ENCODE measurements around the gene RMND5B. TPM values are rescaled to one million over a fixed set of nuclear protein-coding genes. Genes with fewer than 3 reads are reported as not detected.

The RMND5B gene
- total and polyA plus RNA-seq, 4 donors = 13.4 to 24.8 (median 21.7) TPM

DNA sequence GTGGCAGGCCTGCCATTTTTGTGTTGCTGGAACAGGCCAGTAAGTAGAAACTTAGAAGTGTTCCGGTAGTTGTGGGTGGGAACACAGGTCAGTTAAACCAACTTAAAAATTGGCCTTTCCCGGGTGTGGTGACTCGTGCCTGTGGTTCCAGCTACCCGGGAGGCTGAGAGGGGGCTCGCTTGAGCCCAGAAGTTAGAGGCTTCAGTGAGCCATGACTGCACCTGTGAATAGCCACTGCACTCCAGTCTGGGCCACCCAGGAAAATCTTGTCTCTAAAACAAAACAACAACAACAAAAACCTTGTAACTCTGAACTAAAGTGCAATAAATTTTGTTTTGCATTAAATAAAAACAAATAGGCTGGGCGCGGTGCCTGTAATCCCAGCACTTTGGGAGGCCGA lies 24.3 kb downstream of the RMND5B start:
- peaks cover 0 to 9% (median under 1%) of the 10 kb centered on the region in 4 donors for H3K36me3 ChIP-seq (ENCODE audit: control insufficient read depth in 4 of 4, insufficient read depth in 3 of 4, low read depth in 1 of 4, low read length in 3 of 4)
- H3K4me1 ChIP-seq (ENCODE audit: control insufficient read depth in 4 of 4, insufficient read depth in 4 of 4, low read length in 3 of 4) = peaks cover 5 to 16% (median 11%) of the 10 kb centered on the region in 4 donors
- TF ChIP-seq HNF4G (IDR thresholded peaks at IDR 0.05) = no peak
- no peak for TF ChIP-seq ATF3 (IDR thresholded peaks at IDR 0.05)
- TF ChIP-seq, protein P1, sequence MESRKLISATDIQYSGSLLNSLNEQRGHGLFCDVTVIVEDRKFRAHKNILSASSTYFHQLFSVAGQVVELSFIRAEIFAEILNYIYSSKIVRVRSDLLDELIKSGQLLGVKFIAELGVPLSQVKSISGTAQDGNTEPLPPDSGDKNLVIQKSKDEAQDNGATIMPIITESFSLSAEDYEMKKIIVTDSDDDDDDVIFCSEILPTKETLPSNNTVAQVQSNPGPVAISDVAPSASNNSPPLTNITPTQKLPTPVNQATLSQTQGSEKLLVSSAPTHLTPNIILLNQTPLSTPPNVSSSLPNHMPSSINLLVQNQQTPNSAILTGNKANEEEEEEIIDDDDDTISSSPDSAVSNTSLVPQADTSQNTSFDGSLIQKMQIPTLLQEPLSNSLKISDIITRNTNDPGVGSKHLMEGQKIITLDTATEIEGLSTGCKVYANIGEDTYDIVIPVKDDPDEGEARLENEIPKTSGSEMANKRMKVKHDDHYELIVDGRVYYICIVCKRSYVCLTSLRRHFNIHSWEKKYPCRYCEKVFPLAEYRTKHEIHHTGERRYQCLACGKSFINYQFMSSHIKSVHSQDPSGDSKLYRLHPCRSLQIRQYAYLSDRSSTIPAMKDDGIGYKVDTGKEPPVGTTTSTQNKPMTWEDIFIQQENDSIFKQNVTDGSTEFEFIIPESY (IDR thresholded peaks at IDR 0.05) = no peak
- no peak for TF ChIP-seq HNF4A (conservative IDR thresholded peaks at IDR 0.05)
- TF ChIP-seq JUND (IDR thresholded peaks at IDR 0.05) = no peak
- TF ChIP-seq TAF1 (conservative IDR thresholded peaks at IDR 0.05) = no peak
- TF ChIP-seq RXRA (IDR thresholded peaks at IDR 0.05) = no peak
- no peak for TF ChIP-seq REST (IDR thresholded peaks at IDR 0.05)
- H3K27me3 ChIP-seq (ENCODE audit: control insufficient read depth in 4 of 4, insufficient read depth in 4 of 4, low read length in 3 of 4) = no peaks in the 10 kb centered on the region
- no peak for DNase-seq (ENCODE audit: low spot score)
- H3K9me3 ChIP-seq (ENCODE audit: control insufficient read depth in 4 of 4, low read length in 3 of 4) = no peaks in the 10 kb centered on the region
- no peak overlapping the region for H3K4me3 ChIP-seq (ENCODE audit: low read depth in 1 of 3, low read length in 3 of 3)
- no peak overlapping the region for H3K9ac ChIP-seq (ENCODE audit: low read depth in 1 of 2, low read length in 2 of 2)
- H3K27ac ChIP-seq (ENCODE audit: low read depth in 1 of 2, low read length in 2 of 2) = no peak overlapping the region
- 93% methylated on average over 8 of the region's 8 CpGs for WGBS

GRCh38 chr5:178160176-178160575 lies 29.4 kb downstream of the RMND5B start:
- Histone ChIP-seq H3K9me3 (ENCODE audit: control insufficient read depth in 4 of 4, low read length in 3 of 4) (no peaks in the 10 kb centered on the region), H3K9ac (ENCODE audit: low read depth in 1 of 2, low read length in 2 of 2) (no peak overlapping the region), H3K27me3 (ENCODE audit: control insufficient read depth in 4 of 4, insufficient read depth in 4 of 4, low read length in 3 of 4) (no peaks in the 10 kb centered on the region), H3K27ac (ENCODE audit: low read depth in 1 of 2, low read length in 2 of 2) (no peak overlapping the region), H3K4me1 (ENCODE audit: control insufficient read depth in 4 of 4, insufficient read depth in 4 of 4, low read length in 3 of 4) (peaks cover 0 to 7% (median 5%) of the 10 kb centered on the region in 4 donors), H3K4me3 (ENCODE audit: low read depth in 1 of 3, low read length in 3 of 3) (no peak overlapping the region), H3K36me3 (ENCODE audit: control insufficient read depth in 4 of 4, insufficient read depth in 3 of 4, low read depth in 1 of 4, low read length in 3 of 4) (no peaks in the 10 kb centered on the region)
- no peak for DNase-seq (ENCODE audit: low spot score)
- 89% methylated on average over 5 of the region's 5 CpGs for WGBS
- TF ChIP-seq, protein P2, sequence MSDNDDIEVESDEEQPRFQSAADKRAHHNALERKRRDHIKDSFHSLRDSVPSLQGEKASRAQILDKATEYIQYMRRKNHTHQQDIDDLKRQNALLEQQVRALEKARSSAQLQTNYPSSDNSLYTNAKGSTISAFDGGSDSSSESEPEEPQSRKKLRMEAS (IDR thresholded peaks at IDR 0.05) = no peak
- no peak for TF ChIP-seq FOXA2 (IDR thresholded peaks at IDR 0.05)

DNA sequence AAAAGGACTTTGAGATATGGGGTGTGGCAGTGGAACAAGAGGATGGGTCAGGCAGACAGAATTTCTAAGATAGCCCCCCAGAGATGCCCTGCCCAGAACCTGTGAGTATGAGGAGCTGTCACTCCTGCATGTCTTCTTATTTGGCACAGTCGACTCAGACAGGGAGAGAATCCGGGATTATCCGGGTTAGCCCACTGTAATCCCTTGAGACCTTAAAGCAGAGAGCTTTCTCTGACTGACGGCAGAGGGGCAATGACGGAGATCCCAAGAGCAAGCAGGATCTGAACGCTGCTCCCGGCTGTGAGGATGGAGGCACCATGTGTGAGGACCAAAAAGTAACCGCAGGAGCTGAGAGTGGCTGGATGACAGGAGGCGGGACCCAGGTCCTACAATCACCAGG lies 31.7 kb downstream of the RMND5B start:
- Histone ChIP-seq H3K9me3 (ENCODE audit: control insufficient read depth in 4 of 4, low read length in 3 of 4) (no peaks in the 10 kb centered on the region), H3K27me3 (ENCODE audit: control insufficient read depth in 4 of 4, insufficient read depth in 4 of 4, low read length in 3 of 4) (no peaks in the 10 kb centered on the region), H3K27ac (ENCODE audit: low read depth in 1 of 2, low read length in 2 of 2) (no peak overlapping the region), H3K36me3 (ENCODE audit: control insufficient read depth in 4 of 4, insufficient read depth in 3 of 4, low read depth in 1 of 4, low read length in 3 of 4) (no peaks in the 10 kb centered on the region), H3K4me3 (ENCODE audit: low read depth in 1 of 3, low read length in 3 of 3) (no peak overlapping the region), H3K9ac (ENCODE audit: low read depth in 1 of 2, low read length in 2 of 2) (no peak overlapping the region), H3K4me1 (ENCODE audit: control insufficient read depth in 4 of 4, insufficient read depth in 4 of 4, low read length in 3 of 4) (peaks cover 0 to 7% (median 5%) of the 10 kb centered on the region in 4 donors)
- 79% methylated on average over 9 of the region's 9 CpGs for WGBS
- TF ChIP-seq REST (IDR thresholded peaks at IDR 0.05) (no peak), GABPA (IDR thresholded peaks at IDR 0.05 in 1 of 2, conservative IDR thresholded peaks at IDR 0.05 in 1 of 2) (no peak), HNF4G (IDR thresholded peaks at IDR 0.05) (no peak), RXRA (IDR thresholded peaks at IDR 0.05) (no peak), HNF4A (conservative IDR thresholded peaks at IDR 0.05) (no peak), SP1 (IDR thresholded peaks at IDR 0.05) (no peak), FOXA2 (IDR thresholded peaks at IDR 0.05) (no peak), FOXA1 (IDR thresholded peaks at IDR 0.05) (no peak), TAF1 (conservative IDR thresholded peaks at IDR 0.05) (no peak)
- TF ChIP-seq, protein P2 (IDR thresholded peaks at IDR 0.05) = no peak
- TF ChIP-seq, protein P3, sequence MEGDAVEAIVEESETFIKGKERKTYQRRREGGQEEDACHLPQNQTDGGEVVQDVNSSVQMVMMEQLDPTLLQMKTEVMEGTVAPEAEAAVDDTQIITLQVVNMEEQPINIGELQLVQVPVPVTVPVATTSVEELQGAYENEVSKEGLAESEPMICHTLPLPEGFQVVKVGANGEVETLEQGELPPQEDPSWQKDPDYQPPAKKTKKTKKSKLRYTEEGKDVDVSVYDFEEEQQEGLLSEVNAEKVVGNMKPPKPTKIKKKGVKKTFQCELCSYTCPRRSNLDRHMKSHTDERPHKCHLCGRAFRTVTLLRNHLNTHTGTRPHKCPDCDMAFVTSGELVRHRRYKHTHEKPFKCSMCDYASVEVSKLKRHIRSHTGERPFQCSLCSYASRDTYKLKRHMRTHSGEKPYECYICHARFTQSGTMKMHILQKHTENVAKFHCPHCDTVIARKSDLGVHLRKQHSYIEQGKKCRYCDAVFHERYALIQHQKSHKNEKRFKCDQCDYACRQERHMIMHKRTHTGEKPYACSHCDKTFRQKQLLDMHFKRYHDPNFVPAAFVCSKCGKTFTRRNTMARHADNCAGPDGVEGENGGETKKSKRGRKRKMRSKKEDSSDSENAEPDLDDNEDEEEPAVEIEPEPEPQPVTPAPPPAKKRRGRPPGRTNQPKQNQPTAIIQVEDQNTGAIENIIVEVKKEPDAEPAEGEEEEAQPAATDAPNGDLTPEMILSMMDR (IDR thresholded peaks at IDR 0.05; ENCODE audit: low read depth, low read length, missing input control) = no peak
- no peak for DNase-seq (ENCODE audit: low spot score)

Measured in liver (tissue), 9 donors.